Measurements from ENCODE around the gene DES. TPM values are rescaled to one million over a fixed set of nuclear protein-coding genes. Genes with fewer than 3 reads are reported as not detected.

Gene DES
- total RNA-seq, 6 donors from 2014 or later = 39.7 to 299 (median 70.8) TPM

DNA sequence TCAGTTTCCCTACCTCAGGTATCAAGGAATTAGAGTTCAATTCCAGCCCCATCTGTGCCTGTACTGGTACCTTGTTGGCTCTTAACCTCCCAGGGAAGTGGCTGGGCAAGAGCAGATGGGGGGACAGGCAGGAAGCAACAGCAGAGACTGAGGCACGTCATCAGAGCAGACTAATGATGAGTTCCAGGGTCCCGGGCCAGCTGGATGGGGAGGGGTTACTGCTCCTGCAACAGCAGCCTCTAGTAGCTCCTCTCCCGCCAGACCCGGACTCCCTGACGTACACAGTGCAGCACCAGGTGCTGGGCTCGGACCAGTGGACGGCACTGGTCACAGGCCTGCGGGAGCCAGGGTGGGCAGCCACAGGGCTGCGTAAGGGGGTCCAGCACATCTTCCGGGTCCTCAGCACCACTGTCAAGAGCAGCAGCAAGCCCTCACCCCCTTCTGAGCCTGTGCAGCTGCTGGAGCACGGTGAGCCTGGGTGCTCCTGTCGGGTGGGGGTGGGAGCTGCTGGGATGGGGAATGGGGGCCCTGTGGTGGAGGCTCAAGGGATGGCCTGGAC is 54.5 kb downstream of the DES start:
- DNase-seq (peak in 1 of 2 donors; percentile 66), ATAC-seq (ENCODE audit: low FRiP score in 2 of 2) (peak in 1 of 2 donors; percentile 39)
- TF ChIP-seq POLR2A (IDR thresholded peaks at IDR 0.05) = no peak
- TF ChIP-seq, protein P1, sequence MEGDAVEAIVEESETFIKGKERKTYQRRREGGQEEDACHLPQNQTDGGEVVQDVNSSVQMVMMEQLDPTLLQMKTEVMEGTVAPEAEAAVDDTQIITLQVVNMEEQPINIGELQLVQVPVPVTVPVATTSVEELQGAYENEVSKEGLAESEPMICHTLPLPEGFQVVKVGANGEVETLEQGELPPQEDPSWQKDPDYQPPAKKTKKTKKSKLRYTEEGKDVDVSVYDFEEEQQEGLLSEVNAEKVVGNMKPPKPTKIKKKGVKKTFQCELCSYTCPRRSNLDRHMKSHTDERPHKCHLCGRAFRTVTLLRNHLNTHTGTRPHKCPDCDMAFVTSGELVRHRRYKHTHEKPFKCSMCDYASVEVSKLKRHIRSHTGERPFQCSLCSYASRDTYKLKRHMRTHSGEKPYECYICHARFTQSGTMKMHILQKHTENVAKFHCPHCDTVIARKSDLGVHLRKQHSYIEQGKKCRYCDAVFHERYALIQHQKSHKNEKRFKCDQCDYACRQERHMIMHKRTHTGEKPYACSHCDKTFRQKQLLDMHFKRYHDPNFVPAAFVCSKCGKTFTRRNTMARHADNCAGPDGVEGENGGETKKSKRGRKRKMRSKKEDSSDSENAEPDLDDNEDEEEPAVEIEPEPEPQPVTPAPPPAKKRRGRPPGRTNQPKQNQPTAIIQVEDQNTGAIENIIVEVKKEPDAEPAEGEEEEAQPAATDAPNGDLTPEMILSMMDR (IDR thresholded peaks at IDR 0.05) = no peak
- TF ChIP-seq POLR2AphosphoS5 (IDR thresholded peaks at IDR 0.05) = no peak
- TF ChIP-seq EP300 (IDR thresholded peaks at IDR 0.05) = no peak
- Histone ChIP-seq H3K36me3 (no peaks in the 10 kb centered on the region), H3K4me1 (peaks cover 0 to 5% (median 2%) of the 10 kb centered on the region in 4 donors), H3K27ac (no peak overlapping the region), H3K27me3 (peaks cover 0 to 4% (median 0%) of the 10 kb centered on the region in 4 donors), H3K9me3 (no peaks in the 10 kb centered on the region), H3K4me3 (no peak overlapping the region)
- WGBS, 2 donors = 63 to 91% methylated on average over 1 to 10 of the region's 12 CpGs

GRCh38 chr2:219473511-219473910 is 55.3 kb downstream of the DES start:
- peaks cover 0 to 5% (median 2%) of the 10 kb centered on the region in 4 donors for H3K4me1 ChIP-seq
- no peak for ATAC-seq (ENCODE audit: low FRiP score in 2 of 2)
- 93% methylated on average over 18 of the region's 18 CpGs; no CpG with 5 or more reads in 1 of the 2 donors for WGBS, 2 donors
- TF ChIP-seq EP300 (IDR thresholded peaks at IDR 0.05) (no peak), POLR2AphosphoS5 (IDR thresholded peaks at IDR 0.05) (no peak), POLR2A (IDR thresholded peaks at IDR 0.05) (no peak)
- TF ChIP-seq, protein P1 (IDR thresholded peaks at IDR 0.05) = no peak
- H3K9me3 ChIP-seq = no peaks in the 10 kb centered on the region
- no peaks in the 10 kb centered on the region for H3K36me3 ChIP-seq
- peaks cover 0 to 4% (median 0%) of the 10 kb centered on the region in 4 donors for H3K27me3 ChIP-seq
- H3K27ac ChIP-seq = no peak overlapping the region
- peak in 1 of 2 donors; percentile 73 for DNase-seq
- no peak overlapping the region for H3K4me3 ChIP-seq

- Histone ChIP-seq H3K4me1 (peaks cover 0 to 5% (median 2%) of the 10 kb centered on the region in 4 donors), H3K27ac (no peak overlapping the region), H3K9me3 (no peaks in the 10 kb centered on the region), H3K4me3 (no peak overlapping the region), H3K36me3 (no peaks in the 10 kb centered on the region), H3K27me3 (peaks cover 0 to 4% (median 0%) of the 10 kb centered on the region in 4 donors)
- no peak for DNase-seq
- no peak for ATAC-seq (ENCODE audit: low FRiP score in 2 of 2)
- no peak for TF ChIP-seq EP300 (IDR thresholded peaks at IDR 0.05)
- TF ChIP-seq, protein P1 (IDR thresholded peaks at IDR 0.05) = no peak
- TF ChIP-seq POLR2A (IDR thresholded peaks at IDR 0.05) = no peak
- no peak for TF ChIP-seq POLR2AphosphoS5 (IDR thresholded peaks at IDR 0.05)
- 68 to 72% methylated on average over 11 of the region's 11 CpGs for WGBS, 2 donors
These were observed 56.3 kb downstream of the DES start for GRCh38 chr2:219474285-219475060.

DNA sequence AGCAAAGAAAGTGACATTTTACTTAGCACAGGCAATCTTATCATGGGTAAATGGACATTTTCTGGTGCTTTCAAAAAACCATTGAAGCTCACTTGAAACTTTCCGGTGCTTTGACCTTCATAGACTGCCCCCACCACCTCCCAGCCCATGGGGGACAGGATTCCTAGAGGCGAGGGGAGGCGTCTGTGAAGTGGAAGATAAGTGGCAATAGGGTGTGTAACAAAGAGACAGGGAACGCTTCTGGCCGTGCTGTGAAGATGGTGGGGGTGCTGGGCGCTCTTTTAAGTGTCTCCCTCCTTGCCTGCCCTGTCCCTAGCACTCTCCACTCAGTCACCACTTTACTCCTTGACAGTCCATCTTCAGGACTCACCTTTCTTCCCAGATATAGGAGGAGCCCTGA is 57.1 kb downstream of the DES start:
- DNase-seq (no peak), ATAC-seq (ENCODE audit: low FRiP score in 2 of 2) (no peak)
- no peaks in the 10 kb centered on the region for H3K36me3 ChIP-seq
- no peak overlapping the region for H3K4me3 ChIP-seq
- no peak overlapping the region for H3K27ac ChIP-seq
- 43 to 56% methylated on average over 6 of the region's 6 CpGs for WGBS, 2 donors
- TF ChIP-seq EP300 (IDR thresholded peaks at IDR 0.05) (no peak), POLR2A (IDR thresholded peaks at IDR 0.05) (no peak), POLR2AphosphoS5 (IDR thresholded peaks at IDR 0.05) (no peak)
- TF ChIP-seq, protein P1 (IDR thresholded peaks at IDR 0.05) = no peak
- peaks cover 0 to 4% (median 0%) of the 10 kb centered on the region in 4 donors for H3K27me3 ChIP-seq
- no peaks in the 10 kb centered on the region for H3K9me3 ChIP-seq
- H3K4me1 ChIP-seq = peaks cover 0 to 5% (median 2%) of the 10 kb centered on the region in 4 donors
